Measurements from ENCODE around the gene PJA2.

- TF ChIP-seq POLR2A (IDR thresholded peaks at IDR 0.05; ENCODE audit: control extremely low read depth in 1 of 2, low read depth in 2 of 2, low read length in 2 of 2) (no peak), CEBPB (IDR thresholded peaks at IDR 0.05; ENCODE audit: low read depth, low read length) (no peak)
Measured at GRCh38 chr5:109304309-109304708, 105.5 kb downstream of the PJA2 start.

All from H1 (cell line).